Esophagus squamous epithelium (tissue), 4 donors: Measurements from ENCODE around the gene PHF21B.

Source experiments
- CTCF ChIP-seq, 6 experiments: fragments of 450-650 bp in 4 of 6; fragments of 200-600 bp in 2 of 6; sonication (generic) in 2 of 6; IDR thresholded peaks; one replicate each; pipeline ENCODE4 v1.5.1; 2016 to 2019; ENCODE audit warnings: antibody characterized with exemption in 6 of 6, mild to moderate bottlenecking in 4 of 6, moderate library complexity in 4 of 6
- POLR2A ChIP-seq, 4 donors: fragments of 450-650 bp; IDR thresholded peaks; one replicate each; pipeline ENCODE4 v1.6.1; 2017; ENCODE audit warnings: antibody characterized with exemption in 4 of 4, mild to moderate bottlenecking in 4 of 4, moderate library complexity in 3 of 4

GRCh38 chr22:44947049-44947448, 62.8 kb downstream of the PHF21B start:
- no peak for TF ChIP-seq CTCF (IDR thresholded peaks at IDR 0.05)
- no peak for TF ChIP-seq POLR2A (IDR thresholded peaks at IDR 0.05)
